Epidermal melanocyte (primary cell): ENCODE data around the gene SLC27A2.

Experiments
- DNase-seq: peaks from one replicate; pipeline ENCODE4 v3.0.0; 2011; ENCODE audit warnings: low spot score; ENCODE audit not compliant: insufficient read length

The SLC27A2 gene

DNA sequence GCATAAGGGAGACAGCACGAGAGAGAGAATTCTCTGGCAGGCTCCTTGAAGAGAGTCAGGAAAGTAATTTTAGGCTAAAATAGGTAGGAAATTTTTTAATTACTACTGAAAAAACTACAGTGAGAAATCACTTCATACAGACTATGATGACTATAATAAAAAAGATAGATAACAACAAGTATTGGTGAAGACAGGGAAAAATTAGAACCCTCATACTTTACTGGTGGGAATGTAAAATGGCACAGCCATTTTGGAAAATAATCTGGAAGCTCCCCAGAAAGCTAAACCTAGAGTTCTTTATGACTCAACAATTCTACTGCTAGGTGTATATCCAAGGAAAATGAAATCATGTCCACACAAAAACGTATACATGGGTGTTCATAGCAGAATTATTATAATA is 85.6 kb downstream of the SLC27A2 start:
- DNase-seq = no peak

- DNase-seq = no peak
Observed at GRCh38 chr15:50275091-50275490, 93.1 kb downstream of the SLC27A2 start.

DNA sequence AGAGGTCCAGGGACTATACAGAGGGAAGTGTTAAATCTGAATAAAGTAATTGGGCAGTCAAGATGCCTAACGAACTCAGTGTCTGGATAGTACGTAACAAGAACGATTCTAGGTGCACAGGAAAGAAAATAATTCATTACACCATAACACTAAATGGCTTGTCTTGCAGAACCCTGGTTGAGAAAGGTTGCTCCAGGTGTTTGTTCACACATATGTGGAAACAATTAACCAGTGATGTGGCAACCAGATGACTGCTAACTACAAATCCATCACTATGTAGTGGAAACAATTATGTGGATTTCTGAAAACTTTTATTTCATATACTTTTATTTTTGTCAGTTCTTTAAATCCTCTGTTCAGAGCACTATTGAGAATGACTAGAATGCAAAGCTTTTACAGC is 93.9 kb downstream of the SLC27A2 start:
- no peak for DNase-seq

DNA sequence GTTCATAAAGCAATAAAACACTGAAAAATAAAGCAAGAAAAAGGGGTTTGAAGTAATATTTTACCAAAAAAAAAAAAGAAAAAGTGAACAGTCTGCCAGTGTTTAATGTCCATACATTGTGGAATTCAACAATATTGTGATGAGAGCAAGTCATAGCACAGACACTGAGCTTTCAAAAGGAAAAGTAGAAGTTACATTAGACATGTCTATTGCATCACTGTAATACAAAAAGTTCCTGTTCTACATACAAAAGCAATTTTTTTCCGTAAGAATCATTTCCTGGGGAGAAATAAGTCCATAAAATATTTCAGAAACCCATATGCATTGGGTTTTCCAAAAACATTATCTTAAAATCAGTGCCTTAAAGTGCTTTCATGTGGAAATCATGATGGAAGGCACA is 95.4 kb downstream of the SLC27A2 start:
- no peak for DNase-seq

DNA sequence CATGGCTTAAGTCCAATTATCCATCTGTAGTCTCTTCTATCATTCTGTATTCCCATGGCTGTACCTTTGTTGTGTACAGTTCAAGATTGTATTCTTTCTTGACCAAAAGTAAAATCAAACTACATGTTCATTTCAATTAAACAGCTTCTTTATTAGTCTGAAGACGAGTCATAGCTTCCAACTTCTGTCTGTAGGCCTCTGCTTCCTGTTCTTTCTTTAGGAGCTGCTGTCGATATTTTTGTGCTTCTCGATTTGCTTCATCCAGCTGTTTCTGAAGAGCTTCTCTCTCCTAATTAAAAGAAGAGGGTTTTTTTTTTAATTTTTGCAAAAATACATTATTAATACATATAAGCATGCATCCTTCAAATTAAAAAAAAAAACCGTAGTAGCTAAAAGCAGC is 96.5 kb downstream of the SLC27A2 start:
- no peak for DNase-seq

DNA sequence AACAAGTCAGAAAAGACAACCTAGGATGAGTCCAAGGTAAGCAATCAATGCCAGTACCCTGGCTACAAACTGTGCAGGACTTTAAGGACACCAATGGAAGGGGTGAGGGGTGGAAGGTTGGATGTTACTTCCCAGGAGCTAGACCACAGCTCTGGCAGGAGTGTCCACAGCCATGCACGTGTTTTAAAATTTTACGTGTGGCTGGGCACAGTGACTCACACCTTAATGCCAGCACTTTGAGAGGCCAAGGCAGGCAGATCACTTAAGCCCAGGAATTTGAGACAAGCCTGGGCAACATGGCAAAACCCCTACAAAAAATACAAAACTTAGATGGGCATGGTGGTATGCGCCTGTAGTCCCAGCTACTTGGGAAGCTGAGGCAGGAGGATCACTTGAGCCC is 98.3 kb downstream of the SLC27A2 start:
- DNase-seq = no peak

- no peak for DNase-seq
Observed at GRCh38 chr15:50281427-50281826, 99.4 kb downstream of the SLC27A2 start.
